ENCODE measurements around the gene VPS54.

The VPS54 gene

GRCh38 chr2:63872571-63873328, 146.5 kb downstream of the VPS54 start:
- no peak overlapping the region for H3K27ac ChIP-seq
- in situ Hi-C loops (cut with HindIII; ENCODE audit: low pct_ligation_motif_present, low sequenced_read_pairs) = no loop called here
- no peak for TF ChIP-seq CTCF (IDR thresholded peaks at IDR 0.05; ENCODE audit: low read depth, low read length, missing control alignments)
- peaks cover 10% of the 10 kb centered on the region for H3K36me3 ChIP-seq (replicated peaks)
- no peak for DNase-seq
- no peak overlapping the region for H3K4me3 ChIP-seq (ENCODE audit: low read depth, low read length)
- no peaks in the 10 kb centered on the region for H3K27me3 ChIP-seq (replicated peaks)

DNA sequence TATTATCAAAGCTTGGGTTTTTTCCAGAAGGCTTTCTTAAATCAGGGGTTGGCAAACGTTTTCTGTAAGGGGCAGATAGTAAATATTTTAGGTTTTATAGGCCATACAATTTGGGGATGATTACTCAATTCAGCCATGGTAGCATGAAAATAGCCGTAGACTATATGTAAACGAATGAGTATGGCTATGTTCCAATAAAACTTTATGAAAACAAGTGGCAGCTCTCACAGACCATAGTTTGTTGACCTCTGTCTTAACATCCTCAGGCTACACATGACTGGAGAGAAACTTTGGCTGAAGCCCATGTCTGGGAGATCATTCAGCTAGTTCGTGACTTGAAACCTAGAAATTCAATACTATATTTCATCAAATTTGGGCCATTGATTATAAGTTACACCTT, 147.4 kb downstream of the VPS54 start:
- Histone ChIP-seq H3K27me3 (replicated peaks) (no peaks in the 10 kb centered on the region), H3K27ac (no peak overlapping the region), H3K36me3 (replicated peaks) (peaks cover 10% of the 10 kb centered on the region), H3K4me3 (ENCODE audit: low read depth, low read length) (no peak overlapping the region)
- TF ChIP-seq CTCF (IDR thresholded peaks at IDR 0.05; ENCODE audit: low read depth, low read length, missing control alignments) = no peak
- in situ Hi-C loops (cut with HindIII; ENCODE audit: low pct_ligation_motif_present, low sequenced_read_pairs) = no loop called here
- no peak for DNase-seq

DNA sequence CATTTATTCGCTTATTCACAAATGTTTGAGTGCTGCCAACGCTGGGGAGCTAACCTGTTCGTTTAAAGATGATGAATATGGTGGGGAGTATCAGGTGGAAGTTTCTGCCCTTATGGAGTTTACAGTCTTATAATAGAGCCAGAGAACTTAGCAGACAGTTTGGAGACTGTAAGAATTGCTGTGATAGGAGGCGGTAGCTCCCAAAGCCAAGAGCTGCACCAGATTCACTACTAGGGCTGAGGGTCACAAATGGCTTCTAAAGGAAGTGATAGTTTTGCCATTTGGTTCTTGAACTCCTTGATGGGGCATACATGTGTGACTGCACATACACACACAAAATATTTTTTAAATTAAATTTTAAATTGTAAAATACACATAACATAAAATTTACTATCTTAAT, 148.5 kb downstream of the VPS54 start:
- no peak for DNase-seq
- H3K27ac ChIP-seq = no peak overlapping the region
- H3K27me3 ChIP-seq (replicated peaks) = no peaks in the 10 kb centered on the region
- H3K36me3 ChIP-seq (replicated peaks) = peaks cover 10% of the 10 kb centered on the region
- H3K4me3 ChIP-seq (ENCODE audit: low read depth, low read length) = no peak overlapping the region
- in situ Hi-C loops (cut with HindIII; ENCODE audit: low pct_ligation_motif_present, low sequenced_read_pairs) = no loop called here
- no peak for TF ChIP-seq CTCF (IDR thresholded peaks at IDR 0.05; ENCODE audit: low read depth, low read length, missing control alignments)

GRCh38 chr2:63866009-63866709, 153.1 kb downstream of the VPS54 start:
- no peak for TF ChIP-seq CTCF (IDR thresholded peaks at IDR 0.05; ENCODE audit: low read depth, low read length, missing control alignments)
- Histone ChIP-seq H3K27me3 (replicated peaks) (no peaks in the 10 kb centered on the region), H3K4me3 (ENCODE audit: low read depth, low read length) (no peak overlapping the region), H3K27ac (no peak overlapping the region), H3K36me3 (replicated peaks) (peaks cover 16% of the 10 kb centered on the region)
- DNase-seq = no peak
- in situ Hi-C loops (cut with HindIII; ENCODE audit: low pct_ligation_motif_present, low sequenced_read_pairs) = no loop called here

- DNase-seq = no peak
- no peak for TF ChIP-seq CTCF (IDR thresholded peaks at IDR 0.05; ENCODE audit: low read depth, low read length, missing control alignments)
- Histone ChIP-seq H3K36me3 (replicated peaks) (peaks cover 18% of the 10 kb centered on the region), H3K27ac (no peak overlapping the region), H3K27me3 (replicated peaks) (no peaks in the 10 kb centered on the region), H3K4me3 (ENCODE audit: low read depth, low read length) (no peak overlapping the region)
- in situ Hi-C loops (cut with HindIII; ENCODE audit: low pct_ligation_motif_present, low sequenced_read_pairs) = no loop called here
Observed at GRCh38 chr2:63865159-63865799, 153.9 kb downstream of the VPS54 start.
